ENCODE results near the gene RBM47. TPM values are rescaled to one million over a fixed set of nuclear protein-coding genes. Genes with fewer than 3 reads are reported as not detected.
A peak's percentile ranks its signal among the peaks of the same experiment; 100 is the strongest.

The RBM47 gene
- total RNA-seq, 4 donors from 2014 or later = 182 to 423 (median 320) TPM

DNA sequence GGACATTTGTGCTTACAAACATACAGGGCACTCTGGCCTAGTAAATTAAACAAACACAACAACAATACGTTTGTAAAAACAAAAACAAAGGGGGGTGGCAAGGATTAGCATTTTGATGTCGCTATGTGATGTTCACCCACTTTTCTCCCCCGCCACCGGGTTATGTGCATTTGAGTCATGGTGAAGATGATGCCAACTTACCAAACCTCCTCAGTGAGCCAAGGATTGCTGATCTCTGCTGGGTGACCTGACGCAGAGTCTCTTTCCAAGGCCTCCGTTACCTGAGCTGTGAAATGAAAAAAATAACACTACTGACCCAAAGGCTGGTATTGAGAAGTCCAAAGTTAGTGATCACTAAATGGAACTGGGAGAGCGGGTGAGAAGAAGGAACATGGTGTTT lies 85.4 kb downstream of the RBM47 start:
- no peaks in the 10 kb centered on the region for H3K27me3 ChIP-seq
- no peaks in the 10 kb centered on the region for H3K9me3 ChIP-seq
- TF ChIP-seq POLR2A (IDR thresholded peaks at IDR 0.05) (no peak), CTCF (IDR thresholded peaks at IDR 0.05) (no peak)
- no peak overlapping the region for H3K4me3 ChIP-seq
- H3K36me3 ChIP-seq = no peaks in the 10 kb centered on the region
- DNase-seq = no peak
- H3K4me1 ChIP-seq = peaks cover 0 to 35% (median 0%) of the 10 kb centered on the region in 4 donors
- H3K27ac ChIP-seq = no peak overlapping the region

GRCh38 chr4:40540800-40541199 lies 88.9 kb downstream of the RBM47 start:
- Histone ChIP-seq H3K4me1 (peaks cover 0 to 5% (median 0%) of the 10 kb centered on the region in 4 donors), H3K27ac (peak overlapping the region in 3 of 4 donors; percentile 30 to 54 (median 37))

DNA sequence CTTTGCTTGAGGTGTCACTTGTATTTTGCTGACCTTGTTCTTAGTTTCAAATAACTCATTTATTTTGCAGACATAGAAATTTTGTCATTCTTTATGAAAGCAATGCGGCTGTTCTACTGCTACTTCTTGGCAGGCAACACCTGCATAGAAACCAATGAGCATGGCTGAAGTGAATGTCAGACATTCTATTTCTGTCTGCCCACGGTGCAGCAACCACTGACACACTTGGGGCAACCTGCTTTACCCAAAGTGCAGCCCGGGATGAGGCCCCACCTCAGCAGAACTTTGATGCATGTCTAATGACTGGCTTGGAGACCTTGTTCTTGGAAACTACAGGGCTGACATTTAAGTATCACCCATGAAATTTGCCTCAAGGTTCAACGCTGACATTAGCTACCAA lies 93.6 kb downstream of the RBM47 start:
- Histone ChIP-seq H3K36me3 (no peaks in the 10 kb centered on the region), H3K4me1 (peaks cover 0 to 3% (median 0%) of the 10 kb centered on the region in 4 donors), H3K27ac (peak overlapping the region in 1 of 4 donors; percentile 61), H3K4me3 (no peak overlapping the region), H3K9me3 (no peaks in the 10 kb centered on the region), H3K27me3 (no peaks in the 10 kb centered on the region)
- TF ChIP-seq POLR2A (IDR thresholded peaks at IDR 0.05) = no peak
- DNase-seq = peak in 2 of 3 donors; percentile 59 to 68

More at GRCh38 chr4:40540800-40541199, 88.9 kb downstream of the RBM47 start:
- no peak for DNase-seq
- no peak overlapping the region for H3K4me3 ChIP-seq
- no peaks in the 10 kb centered on the region for H3K9me3 ChIP-seq
- no peaks in the 10 kb centered on the region for H3K36me3 ChIP-seq
- no peak for TF ChIP-seq POLR2A (IDR thresholded peaks at IDR 0.05)
- no peak for TF ChIP-seq CTCF (IDR thresholded peaks at IDR 0.05)
- H3K27me3 ChIP-seq = no peaks in the 10 kb centered on the region

GRCh38 chr4:40531636-40532023 lies 98.0 kb downstream of the RBM47 start:
- no peaks in the 10 kb centered on the region for H3K27me3 ChIP-seq
- no peak for DNase-seq
- H3K4me3 ChIP-seq = no peak overlapping the region
- TF ChIP-seq POLR2A (IDR thresholded peaks at IDR 0.05) (no peak), CTCF (IDR thresholded peaks at IDR 0.05) (no peak)
- H3K4me1 ChIP-seq = no peaks in the 10 kb centered on the region
- peak overlapping the region in 1 of 4 donors; percentile 59 for H3K27ac ChIP-seq
- no peaks in the 10 kb centered on the region for H3K36me3 ChIP-seq
- no peaks in the 10 kb centered on the region for H3K9me3 ChIP-seq

GRCh38 chr4:40530961-40531635 lies 98.6 kb downstream of the RBM47 start:
- H3K36me3 ChIP-seq = no peaks in the 10 kb centered on the region

More at GRCh38 chr4:40530961-40531635, 98.6 kb downstream of the RBM47 start:
- no peaks in the 10 kb centered on the region for H3K27me3 ChIP-seq
- DNase-seq = peak in 2 of 3 donors; percentile 64 to 70
- no peaks in the 10 kb centered on the region for H3K9me3 ChIP-seq
- no peak overlapping the region for H3K4me3 ChIP-seq
- TF ChIP-seq POLR2A (IDR thresholded peaks at IDR 0.05) (no peak), CTCF (IDR thresholded peaks at IDR 0.05) (no peak)
- peak overlapping the region in 2 of 4 donors; percentile 33 to 59 for H3K27ac ChIP-seq
- H3K4me1 ChIP-seq = no peaks in the 10 kb centered on the region

Measured in Peyer's patch (tissue), 4 donors.